ENCODE measurements around the gene DMRTA2. TPM values are rescaled to one million over a fixed set of nuclear protein-coding genes. Genes with fewer than 3 reads are reported as not detected.

The DMRTA2 gene
- total and polyA plus RNA-seq, 2 of the 8 experiments (the other 6 are each of a cell fraction or from before 2014, with no cell fraction given), result not detected

DNA sequence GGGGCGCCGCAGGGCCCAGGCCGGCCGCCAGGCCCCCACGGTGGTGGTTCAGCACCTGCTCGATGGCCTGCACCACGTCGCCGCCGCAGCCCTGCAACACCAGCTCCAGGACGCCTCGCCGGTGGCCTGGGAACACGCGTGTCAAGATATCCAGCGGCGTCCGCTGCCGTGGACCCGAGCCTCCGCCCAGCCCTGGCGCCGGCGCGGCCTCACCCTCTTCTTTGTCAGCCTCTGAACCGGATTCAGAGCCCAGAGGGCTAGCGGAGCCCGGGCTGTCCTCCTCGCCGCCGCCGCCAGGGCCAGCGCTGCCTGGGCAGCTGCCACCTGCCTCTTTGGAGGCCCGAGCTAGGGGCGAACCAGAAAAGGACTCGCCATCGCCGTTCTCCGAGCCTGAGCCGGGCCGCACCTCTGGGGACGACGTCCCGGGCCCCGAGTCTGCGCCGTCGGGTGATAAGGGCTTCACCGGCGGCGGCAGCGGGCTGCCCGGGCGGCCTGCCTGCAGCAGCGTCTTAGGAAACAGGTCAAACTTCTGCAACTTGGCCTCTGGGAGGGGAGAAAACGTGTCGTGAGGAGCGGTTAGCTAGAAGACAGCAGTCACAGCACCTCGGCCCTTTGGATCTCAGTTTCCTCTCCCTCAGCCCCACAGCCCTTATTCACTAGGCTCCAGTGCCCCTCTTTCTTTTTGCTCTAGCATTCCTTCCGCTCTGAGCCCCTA lies 3.9 kb downstream of the DMRTA2 start (continued):
- TF ChIP-seq, protein P1, sequence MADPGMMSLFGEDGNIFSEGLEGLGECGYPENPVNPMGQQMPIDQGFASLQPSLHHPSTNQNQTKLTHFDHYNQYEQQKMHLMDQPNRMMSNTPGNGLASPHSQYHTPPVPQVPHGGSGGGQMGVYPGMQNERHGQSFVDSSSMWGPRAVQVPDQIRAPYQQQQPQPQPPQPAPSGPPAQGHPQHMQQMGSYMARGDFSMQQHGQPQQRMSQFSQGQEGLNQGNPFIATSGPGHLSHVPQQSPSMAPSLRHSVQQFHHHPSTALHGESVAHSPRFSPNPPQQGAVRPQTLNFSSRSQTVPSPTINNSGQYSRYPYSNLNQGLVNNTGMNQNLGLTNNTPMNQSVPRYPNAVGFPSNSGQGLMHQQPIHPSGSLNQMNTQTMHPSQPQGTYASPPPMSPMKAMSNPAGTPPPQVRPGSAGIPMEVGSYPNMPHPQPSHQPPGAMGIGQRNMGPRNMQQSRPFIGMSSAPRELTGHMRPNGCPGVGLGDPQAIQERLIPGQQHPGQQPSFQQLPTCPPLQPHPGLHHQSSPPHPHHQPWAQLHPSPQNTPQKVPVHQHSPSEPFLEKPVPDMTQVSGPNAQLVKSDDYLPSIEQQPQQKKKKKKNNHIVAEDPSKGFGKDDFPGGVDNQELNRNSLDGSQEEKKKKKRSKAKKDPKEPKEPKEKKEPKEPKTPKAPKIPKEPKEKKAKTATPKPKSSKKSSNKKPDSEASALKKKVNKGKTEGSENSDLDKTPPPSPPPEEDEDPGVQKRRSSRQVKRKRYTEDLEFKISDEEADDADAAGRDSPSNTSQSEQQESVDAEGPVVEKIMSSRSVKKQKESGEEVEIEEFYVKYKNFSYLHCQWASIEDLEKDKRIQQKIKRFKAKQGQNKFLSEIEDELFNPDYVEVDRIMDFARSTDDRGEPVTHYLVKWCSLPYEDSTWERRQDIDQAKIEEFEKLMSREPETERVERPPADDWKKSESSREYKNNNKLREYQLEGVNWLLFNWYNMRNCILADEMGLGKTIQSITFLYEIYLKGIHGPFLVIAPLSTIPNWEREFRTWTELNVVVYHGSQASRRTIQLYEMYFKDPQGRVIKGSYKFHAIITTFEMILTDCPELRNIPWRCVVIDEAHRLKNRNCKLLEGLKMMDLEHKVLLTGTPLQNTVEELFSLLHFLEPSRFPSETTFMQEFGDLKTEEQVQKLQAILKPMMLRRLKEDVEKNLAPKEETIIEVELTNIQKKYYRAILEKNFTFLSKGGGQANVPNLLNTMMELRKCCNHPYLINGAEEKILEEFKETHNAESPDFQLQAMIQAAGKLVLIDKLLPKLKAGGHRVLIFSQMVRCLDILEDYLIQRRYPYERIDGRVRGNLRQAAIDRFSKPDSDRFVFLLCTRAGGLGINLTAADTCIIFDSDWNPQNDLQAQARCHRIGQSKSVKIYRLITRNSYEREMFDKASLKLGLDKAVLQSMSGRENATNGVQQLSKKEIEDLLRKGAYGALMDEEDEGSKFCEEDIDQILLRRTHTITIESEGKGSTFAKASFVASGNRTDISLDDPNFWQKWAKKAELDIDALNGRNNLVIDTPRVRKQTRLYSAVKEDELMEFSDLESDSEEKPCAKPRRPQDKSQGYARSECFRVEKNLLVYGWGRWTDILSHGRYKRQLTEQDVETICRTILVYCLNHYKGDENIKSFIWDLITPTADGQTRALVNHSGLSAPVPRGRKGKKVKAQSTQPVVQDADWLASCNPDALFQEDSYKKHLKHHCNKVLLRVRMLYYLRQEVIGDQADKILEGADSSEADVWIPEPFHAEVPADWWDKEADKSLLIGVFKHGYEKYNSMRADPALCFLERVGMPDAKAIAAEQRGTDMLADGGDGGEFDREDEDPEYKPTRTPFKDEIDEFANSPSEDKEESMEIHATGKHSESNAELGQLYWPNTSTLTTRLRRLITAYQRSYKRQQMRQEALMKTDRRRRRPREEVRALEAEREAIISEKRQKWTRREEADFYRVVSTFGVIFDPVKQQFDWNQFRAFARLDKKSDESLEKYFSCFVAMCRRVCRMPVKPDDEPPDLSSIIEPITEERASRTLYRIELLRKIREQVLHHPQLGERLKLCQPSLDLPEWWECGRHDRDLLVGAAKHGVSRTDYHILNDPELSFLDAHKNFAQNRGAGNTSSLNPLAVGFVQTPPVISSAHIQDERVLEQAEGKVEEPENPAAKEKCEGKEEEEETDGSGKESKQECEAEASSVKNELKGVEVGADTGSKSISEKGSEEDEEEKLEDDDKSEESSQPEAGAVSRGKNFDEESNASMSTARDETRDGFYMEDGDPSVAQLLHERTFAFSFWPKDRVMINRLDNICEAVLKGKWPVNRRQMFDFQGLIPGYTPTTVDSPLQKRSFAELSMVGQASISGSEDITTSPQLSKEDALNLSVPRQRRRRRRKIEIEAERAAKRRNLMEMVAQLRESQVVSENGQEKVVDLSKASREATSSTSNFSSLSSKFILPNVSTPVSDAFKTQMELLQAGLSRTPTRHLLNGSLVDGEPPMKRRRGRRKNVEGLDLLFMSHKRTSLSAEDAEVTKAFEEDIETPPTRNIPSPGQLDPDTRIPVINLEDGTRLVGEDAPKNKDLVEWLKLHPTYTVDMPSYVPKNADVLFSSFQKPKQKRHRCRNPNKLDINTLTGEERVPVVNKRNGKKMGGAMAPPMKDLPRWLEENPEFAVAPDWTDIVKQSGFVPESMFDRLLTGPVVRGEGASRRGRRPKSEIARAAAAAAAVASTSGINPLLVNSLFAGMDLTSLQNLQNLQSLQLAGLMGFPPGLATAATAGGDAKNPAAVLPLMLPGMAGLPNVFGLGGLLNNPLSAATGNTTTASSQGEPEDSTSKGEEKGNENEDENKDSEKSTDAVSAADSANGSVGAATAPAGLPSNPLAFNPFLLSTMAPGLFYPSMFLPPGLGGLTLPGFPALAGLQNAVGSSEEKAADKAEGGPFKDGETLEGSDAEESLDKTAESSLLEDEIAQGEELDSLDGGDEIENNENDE (IDR thresholded peaks at IDR 0.05; ENCODE audit: insufficient replicate concordance, low read length), result no peak
- TF ChIP-seq EZH2 (IDR thresholded peaks at IDR 0.05; ENCODE audit: low read depth, low read length, severe bottlenecking) (peak; percentile 76), CBX8 (IDR thresholded peaks at IDR 0.05; ENCODE audit: borderline replicate concordance, low read depth, low read length) (peak; percentile 64; the same call in 1 of the 2 replicates), BACH1 (IDR thresholded peaks at IDR 0.05; ENCODE audit: low read length) (no peak), SUZ12 (IDR thresholded peaks at IDR 0.05; ENCODE audit: low read length) (peak; percentile 33; the same call in 1 of the 2 replicates)
- TF ChIP-seq, protein P2, sequence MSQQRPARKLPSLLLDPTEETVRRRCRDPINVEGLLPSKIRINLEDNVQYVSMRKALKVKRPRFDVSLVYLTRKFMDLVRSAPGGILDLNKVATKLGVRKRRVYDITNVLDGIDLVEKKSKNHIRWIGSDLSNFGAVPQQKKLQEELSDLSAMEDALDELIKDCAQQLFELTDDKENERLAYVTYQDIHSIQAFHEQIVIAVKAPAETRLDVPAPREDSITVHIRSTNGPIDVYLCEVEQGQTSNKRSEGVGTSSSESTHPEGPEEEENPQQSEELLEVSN (IDR thresholded peaks at IDR 0.05), result no peak

All from H1 (cell line).